Adrenal gland (tissue), 5 donors: Measurements from ENCODE around the gene TRIM24.

Experiments used
- CTCF ChIP-seq, 6 experiments: fragments of 450-650 bp in 4 of 6; fragments of 200-600 bp in 2 of 6; sonication (generic) in 1 of 6; IDR thresholded peaks; 1 replicate in 5 of 6; 2 replicates in 1 of 6; pipeline versions ENCODE4 v1.5.1 to v1.8.0; 2016 to 2021; ENCODE audit warnings: antibody characterized with exemption in 6 of 6, mild to moderate bottlenecking in 2 of 6, moderate library complexity in 1 of 6
- POLR2A ChIP-seq, 2 donors: fragments of 450-650 bp; IDR thresholded peaks; one replicate each; pipeline ENCODE4 v1.6.1; 2017; ENCODE audit warnings: antibody characterized with exemption in 2 of 2, mild to moderate bottlenecking in 2 of 2, moderate library complexity in 1 of 2
- donor health status: DM: no; HTN: no; CAD: no.

GRCh38 chr7:138499340-138499739 lies 39.3 kb downstream of the TRIM24 start:
- TF ChIP-seq CTCF (IDR thresholded peaks at IDR 0.05) (no peak), POLR2A (IDR thresholded peaks at IDR 0.05) (no peak)
